DMS153 (cell line): ENCODE data around the gene PLEKHN1.

ENCODE experiments used
- DNase-seq: peaks from one replicate; lab custom pipeline; 2025; lab: John Stamatoyannopoulos, UW

Gene PLEKHN1

DNA sequence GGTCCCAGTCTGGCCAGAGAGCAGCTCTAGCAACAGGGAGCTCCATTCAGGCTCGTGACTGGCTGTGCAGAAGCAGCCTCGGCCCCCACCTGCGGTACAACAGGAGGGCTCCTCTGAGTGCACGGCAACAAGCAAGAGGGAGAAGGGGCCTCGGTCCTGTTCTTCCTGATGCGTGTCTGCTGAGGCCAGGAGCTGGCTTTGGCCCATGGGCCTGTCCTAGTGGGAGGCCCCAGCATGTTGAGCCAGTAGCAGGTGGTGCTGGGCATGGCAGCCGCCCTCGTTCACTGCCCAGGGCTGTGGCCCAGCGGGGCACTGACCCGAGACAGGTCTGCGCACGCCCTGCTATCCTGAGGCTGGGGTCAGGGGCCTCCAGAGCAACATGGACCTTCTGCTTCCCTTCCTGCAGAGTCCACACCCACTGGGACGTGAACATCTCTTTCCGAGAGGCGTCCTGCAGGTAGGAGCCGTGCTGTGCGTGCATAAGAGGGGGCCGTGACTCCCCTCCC lies 35.6 kb upstream of the PLEKHN1 start:
- DNase-seq = no peak

DNA sequence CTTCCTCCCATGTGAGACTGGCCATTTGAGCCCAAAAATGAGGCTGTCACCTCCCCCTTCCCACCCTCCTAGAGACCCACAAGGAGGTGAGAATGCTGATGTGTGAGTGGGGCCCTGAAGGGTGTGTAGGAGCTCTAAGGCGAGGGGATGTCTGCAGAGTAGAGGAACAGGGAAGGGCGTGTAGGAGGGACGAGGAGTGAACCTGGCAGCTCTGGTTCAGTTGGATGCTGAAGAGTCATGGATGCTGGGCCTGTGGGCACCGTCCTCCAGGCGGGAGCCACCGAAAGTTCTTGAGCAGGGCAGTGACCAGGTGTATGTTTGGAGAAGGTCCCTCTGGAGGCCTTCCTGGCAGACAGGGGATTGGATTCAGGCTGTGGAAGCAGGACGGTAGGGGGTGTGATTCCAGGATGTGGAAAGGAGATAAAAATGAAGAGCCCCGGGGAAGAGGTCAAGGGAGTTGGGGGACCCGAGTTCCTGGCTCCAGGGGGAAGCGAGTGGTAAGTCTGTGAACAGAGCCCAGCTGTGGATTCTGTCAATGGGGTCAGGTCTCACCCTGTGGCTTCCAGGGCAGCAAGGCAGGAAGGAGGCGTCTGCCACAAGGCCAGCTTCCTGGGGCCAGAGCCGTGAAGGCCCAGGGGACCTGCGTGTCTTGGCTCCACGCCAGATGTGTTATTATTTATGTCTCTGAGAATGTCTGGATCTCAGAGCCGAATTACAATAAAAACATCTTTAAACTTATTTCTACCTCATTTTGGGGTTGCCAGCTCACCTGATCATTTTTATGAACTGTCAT lies 34.7 kb upstream of the PLEKHN1 start:
- no peak for DNase-seq

DNA sequence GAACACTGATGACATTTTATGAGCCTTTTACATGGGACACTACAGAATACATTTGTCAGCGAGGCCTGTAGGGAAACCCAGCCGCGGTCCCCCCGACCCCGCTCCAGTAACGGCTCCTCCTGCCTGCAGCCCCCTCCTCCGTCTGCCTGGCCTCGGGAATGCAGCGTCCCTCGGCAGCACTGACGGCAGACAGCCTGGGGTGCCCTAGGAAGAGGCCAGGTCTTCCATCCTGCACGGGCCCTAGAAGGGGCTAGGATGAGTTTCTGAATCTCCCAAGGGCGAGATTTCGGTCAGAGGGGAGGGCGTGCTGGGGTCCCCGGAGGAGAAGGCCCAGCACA lies 34.1 kb upstream of the PLEKHN1 start:
- DNase-seq = no peak

DNA sequence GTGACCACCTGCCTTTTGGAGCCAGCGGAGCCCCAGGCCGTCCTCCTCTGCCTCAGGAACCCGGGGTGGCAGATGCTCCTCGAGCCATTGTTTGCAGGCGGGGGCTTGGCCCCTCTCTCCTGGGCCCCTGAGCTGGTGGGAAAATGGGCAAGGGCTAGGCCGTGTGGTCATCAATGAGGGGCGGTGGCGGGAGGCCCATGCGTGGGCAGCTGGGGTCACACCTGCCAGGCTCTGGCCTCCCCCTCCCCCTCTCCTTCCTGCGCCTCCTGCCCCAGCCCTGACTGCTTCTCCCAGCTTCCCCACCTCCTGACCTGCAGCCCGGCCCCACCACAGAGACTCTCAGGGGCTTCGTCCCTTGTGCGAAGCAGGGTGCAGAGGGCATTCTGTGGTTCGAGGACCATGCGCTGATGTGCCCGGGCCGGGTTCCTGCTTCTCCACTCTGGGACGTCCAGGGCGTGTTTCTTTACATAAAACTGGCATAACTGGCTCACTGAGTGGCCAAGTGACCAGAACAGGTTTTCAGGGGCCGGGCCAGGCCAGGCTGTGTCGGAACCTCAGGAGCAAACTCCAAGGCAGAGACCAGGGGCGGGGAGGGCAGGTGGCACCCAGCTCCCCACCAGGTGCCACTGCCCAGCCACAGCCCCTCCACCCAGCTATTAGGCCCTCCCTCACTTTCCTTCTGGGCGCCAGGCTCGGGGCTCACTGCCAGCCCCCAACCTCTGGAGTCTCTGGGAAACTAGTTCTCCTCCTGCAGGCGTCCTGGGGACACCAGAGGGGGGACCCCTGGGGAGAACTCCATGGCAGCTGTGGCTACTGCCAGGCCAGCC lies 33.3 kb upstream of the PLEKHN1 start:
- no peak for DNase-seq

DNA sequence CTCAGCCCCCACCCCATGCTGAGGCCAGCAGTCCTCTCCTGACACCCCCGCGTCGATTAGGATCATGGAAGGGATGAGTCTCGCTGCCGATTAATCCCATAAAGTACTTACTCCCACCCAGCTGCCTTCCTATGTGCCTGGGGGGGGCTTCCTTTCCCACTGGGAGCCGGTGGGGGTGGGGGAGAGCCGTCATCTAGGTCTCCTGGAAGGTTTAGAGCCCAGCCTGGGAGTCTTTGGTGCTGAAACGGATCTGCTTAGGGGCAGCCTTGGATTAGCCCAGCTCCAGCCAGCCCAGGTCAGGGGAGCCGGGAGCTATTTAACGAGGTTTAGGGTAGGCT lies 32.7 kb upstream of the PLEKHN1 start:
- no peak for DNase-seq

DNA sequence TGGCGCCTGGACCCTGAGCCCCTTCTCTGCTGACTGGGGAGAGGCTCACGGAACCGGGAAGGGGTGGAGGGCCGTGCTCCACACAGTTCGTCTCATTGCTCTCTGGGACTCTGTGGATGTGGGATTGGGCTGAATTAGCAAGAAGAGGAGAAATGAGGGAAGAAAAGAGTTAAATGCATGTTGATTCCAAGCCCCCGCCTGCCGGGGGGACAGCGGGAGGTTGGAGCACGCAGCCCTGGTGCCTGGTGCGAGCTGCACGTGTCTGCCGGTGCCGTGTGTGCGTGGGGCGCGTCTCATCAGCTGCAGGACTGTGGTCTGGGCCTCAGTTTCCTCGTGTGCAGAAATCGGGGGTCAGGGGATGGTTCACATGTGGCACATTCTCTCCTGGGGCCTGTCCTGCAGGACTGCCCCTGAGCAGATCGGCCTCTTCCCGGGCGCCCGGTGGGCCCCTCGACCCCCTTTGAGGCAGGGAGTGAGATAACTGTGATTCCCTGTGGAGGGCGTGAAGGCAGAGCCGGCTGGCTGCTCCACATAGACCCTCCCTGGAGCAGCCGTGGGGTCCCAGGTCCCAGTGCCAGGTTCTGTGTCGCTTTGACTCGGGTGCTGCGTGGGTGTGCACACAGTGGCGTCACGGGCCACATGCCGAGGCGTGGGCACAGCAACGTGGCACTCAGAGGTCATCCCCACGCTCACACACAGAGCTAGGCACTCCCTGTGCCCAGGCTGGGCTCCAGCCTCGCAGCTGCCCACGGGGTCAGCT lies 31.1 kb upstream of the PLEKHN1 start:
- no peak for DNase-seq

DNA sequence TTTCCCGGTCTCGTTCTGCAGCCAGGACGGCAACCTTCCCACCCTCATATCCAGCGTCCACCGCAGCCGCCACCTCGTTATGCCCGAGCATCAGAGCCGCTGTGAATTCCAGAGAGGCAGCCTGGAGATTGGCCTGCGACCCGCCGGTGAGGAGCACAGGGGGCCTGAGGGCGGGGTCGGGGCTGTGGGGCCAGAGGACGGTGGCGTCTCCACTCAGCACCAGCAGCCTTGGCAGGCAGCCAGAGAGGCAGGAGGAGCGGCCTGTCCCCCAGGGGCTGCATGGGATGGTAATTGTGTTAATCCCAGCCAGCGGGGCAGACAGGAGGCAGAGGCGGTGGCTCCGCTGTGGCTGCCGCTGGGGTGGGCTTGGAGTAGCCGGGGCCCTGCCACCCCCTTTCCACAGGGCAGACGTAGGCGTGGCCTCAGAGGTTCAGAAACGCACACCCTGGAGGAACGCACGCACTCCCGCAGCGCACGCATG lies 30.5 kb upstream of the PLEKHN1 start:
- peak; percentile 37 for DNase-seq

DNA sequence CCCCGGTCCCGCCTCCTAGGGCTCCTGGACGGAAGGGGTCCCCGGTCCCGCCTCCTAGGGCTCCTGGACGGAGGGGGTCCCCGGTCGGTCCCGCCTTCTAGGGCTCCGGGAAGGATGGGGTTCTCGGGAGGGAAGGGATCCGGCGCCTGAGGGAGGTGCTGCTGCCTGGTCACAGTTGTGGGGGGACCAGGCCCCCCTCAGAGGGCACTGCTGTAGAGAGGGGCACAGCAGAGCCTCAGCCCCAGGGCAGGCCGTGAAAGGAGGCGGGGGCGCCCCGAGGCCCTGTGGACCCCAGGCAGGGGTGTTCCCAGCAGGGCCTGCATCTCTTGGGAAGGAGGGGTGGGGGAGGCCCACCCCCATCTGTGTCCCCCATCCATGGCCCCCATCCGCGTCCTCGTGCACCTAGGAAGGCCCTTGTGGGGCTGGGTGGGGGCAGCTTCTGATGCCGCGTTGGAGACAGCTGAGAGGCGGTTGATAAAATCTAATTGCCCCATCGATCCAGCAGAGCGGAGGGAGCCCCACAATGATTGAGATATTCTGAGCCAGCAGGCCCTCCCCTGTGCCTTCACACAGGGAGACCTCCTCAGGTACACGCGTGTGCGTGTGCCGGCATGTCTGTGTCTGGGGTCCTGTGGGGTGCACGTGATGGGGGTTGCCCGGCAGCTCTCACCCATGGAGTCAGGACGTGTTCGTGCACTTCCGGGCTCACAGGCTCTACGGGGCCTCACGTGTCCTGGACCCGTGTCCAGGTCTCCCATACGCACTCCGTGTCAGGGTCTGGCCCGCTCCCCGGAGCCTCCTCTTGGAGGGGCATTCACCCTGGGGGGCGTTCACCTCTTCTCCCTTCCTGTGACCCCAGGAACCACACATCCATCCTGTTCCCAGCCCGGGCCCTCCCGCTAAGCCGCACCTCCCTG lies 29.7 kb upstream of the PLEKHN1 start:
- no peak for DNase-seq

DNA sequence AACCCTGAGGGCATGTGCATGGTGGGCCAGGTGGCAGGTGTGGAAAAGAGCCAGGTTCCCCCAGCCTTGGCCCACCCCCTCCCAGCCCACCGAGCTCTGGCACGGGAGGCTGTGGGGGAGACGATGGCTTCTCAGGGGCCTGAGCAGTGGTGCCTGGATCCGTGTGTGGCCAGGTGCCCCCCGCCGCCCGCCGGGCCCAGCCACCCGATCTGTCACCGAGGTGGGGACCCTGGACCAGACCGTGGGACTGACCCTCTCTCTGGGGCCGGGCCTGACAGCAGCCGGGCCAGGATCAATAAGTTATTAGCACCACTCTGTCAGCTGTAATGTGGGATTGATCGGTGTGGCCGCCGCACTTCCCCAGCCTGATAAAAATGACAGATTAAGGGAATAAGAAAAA lies 28.8 kb upstream of the PLEKHN1 start:
- no peak for DNase-seq

DNA sequence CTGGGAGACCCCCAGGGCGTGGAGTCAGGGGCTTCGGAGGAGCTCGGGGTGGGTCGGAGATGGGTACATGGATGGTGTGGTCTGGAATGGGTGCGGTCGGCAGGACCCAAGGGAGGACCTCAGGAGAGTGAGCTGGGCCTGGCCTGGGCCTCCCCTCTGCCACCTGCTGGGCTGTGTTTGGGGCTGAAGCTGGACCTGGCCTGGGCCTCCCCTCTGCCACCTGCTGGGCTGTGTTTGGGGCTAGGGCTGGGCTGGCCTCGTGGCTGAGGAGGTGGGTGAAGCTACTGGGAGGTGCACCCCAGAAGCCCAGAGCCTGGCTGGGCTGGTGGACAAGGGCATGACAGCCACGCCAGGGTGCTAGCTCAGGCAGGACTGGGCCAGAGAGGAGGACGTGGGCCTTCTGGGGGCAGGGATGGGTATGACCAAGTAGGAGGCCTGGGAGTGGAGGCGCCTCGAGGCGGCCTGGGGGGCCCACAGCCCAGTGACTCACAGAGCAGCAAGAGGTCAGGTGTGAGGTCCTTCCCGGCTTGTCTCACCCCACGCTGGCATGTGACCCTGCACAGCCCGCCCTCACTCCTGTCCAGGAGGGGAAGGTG lies 28.1 kb upstream of the PLEKHN1 start:
- no peak for DNase-seq

DNA sequence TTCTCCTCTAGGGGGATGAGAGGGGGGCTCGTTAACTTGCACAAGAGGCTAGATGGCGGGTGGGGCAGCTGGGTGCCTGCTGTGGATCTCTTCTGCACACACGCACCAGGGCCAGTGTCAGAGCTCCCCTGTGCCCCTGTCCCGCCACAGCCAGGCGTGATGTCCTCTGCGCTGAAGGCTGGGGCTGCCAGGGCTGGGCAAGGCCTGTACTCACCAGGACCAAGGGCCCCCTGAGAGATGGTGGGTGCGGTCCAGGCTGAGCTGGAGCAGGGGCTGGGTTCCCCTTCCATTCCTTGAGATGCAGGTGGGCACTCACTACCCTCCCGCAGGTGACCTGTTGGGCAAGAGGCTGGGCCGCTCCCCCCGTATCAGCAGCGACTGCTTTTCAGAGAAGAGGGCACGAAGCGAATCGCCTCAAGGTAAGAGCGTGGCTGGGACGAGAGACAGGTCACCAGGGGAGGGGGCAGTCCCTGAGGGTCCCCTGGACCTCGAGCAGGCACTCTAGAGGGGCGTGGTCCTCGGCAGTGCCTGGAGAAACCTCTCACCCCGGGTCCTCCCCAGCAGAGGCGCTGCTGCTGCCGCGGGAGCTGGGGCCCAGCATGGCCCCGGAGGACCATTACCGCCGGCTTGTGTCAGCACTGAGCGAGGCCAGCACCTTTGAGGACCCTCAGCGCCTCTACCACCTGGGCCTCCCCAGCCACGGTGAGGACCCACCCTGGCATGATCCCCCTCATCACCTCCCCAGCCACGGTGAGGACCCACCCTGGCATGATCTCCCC lies 27.4 kb upstream of the PLEKHN1 start:
- no peak for DNase-seq

DNA sequence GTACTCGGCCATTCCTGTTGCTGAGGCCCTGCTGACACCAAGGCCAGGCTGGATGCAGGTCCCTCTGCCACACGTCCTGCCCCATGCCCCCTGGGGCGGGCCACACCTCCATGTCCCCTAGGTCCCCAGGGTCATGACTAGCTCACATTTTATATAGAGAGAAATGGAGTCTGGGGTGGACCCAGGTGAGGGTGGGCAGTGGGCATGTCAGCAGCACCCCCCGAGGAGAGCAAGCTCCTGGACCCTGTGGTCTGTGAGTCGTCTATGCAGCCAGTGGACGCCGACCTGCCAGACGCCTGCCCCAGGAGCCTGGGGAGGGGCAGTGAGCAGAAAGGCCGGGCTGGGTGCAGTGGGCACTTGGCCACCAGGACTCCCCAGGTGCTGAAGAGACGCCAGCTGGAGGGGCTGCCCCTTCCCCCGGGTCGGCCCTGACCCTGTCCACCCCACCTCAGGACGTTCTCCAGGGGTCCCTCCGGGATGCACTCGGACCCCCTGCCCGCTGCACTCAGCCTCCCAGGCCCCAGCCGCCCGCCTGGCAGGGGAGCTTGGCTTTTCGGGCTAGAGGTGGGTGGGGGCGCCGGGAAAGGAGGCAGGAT lies 26.7 kb upstream of the PLEKHN1 start:
- no peak for DNase-seq

DNA sequence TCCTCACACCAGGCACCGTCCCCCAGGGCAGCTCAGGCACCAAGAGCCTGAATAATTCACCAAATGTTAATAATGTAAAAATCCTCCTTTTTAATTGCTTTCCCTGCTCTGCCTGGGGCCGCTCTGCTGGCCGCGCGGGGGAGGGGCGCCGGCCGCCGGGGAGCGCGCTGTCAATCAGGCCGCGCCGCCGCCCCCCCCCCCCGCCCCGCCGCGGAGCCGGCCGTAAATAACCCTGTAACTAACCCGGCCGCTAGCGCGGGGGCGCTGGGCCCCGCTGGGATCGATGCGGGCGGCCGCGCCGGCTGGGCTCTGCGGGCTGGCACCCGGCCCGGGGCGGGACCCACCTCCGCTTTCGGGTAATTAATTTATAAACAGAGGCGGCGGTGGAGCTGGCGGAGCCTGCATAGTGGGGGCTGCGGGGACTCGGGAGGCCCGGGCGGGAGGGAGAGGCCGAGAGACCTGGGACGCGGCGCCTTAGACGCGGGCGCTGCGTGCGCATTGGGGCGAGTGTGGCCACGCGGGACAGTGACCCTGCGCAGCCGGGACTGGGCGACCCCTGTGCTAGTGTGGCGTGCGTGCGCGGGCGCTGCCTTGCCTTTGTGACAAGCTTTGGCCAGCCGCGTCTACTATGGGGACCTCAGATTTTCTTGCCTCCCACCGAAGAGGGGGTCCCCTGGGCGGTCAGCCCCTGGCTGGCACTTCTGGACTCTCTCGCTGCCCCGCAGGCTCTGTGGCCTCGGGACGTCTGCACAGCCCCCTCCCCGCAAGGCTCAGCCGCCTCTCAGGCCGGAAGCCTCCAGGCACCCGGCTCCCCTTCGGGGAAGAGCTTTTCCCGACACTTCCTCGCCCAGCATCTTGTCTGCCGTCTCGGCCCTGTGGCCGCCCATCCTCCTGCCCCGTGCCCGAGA lies 25.9 kb upstream of the PLEKHN1 start:
- peak; percentile 59 for DNase-seq

DNA sequence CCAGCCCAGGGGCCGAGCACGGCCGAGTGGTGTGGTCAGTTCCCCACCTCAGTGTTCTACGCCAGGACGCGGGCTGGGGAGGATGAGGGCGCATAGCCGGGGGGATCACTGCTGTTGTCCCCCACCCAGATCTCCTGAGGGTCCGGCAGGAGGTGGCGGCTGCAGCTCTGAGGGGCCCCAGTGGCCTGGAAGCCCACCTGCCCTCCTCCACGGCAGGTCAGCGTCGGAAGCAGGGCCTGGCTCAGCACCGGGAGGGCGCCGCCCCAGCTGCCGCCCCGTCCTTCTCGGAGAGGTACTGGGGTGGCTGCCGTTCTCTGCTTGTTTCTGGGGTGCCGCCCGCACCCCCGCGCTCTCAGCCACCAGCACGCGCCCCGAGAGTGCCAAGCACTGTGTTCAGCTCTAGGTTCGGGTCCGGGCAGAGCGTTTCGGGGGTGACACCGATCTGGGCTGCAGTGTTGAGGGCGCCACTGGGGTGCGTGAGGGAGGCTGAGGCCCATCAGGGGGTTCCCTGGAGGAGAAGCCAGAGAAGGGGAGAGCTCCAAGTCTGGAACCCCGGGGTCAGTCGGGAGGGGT lies 25.2 kb upstream of the PLEKHN1 start:
- no peak for DNase-seq

DNA sequence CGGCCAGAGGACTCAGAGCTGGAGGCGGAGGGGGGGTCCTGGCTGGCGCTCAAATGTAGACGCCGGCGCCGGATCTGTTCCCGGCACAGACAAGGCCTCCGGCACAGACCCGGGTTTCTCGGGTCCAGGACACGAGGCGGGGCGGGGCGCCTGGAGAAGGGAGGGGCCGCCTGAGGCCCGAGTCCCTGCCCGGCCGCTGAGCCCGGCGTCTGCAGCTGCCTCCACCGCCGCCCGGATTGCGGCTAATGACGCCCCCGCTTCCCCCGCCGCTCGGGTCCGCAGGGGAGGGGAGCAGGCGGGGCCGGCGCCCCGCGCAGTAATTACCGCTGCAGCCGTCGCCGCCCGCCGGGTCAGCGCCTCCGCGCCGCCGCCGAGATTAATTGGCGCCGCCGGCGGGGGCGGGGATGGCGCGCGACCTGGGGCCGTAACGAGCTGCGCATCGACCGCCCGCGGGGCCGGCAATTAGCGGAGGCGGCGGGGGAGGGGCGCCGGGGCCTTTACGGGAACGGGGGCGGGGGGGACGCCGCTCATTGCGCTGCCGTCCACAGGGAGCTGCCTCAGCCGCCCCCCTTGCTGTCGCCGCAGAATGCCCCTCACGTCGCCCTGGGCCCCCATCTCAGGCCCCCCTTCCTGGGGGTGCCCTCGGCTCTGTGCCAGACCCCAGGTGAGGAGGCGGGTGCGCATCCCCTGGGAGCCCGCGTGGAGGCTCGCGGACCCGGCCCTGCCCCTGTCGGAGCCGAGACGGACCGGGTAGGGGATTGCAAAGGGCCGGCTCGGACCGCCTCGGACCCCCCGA lies 24.5 kb upstream of the PLEKHN1 start:
- peak; percentile 77 for DNase-seq

DNA sequence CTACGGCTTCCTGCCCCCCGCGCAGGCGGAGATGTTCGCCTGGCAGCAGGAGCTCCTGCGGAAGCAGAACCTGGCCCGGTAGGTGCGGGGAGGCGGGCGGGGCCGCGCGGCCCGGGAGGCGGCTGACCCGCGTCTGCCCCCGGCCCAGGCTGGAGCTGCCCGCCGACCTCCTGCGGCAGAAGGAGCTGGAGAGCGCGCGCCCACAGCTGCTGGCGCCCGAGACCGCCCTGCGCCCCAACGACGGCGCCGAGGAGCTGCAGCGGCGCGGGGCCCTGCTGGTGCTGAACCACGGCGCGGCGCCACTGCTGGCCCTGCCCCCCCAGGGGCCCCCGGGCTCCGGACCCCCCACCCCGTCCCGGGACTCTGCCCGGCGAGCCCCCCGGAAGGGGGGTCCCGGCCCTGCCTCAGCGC lies 23.9 kb upstream of the PLEKHN1 start:
- DNase-seq = no peak

DNA sequence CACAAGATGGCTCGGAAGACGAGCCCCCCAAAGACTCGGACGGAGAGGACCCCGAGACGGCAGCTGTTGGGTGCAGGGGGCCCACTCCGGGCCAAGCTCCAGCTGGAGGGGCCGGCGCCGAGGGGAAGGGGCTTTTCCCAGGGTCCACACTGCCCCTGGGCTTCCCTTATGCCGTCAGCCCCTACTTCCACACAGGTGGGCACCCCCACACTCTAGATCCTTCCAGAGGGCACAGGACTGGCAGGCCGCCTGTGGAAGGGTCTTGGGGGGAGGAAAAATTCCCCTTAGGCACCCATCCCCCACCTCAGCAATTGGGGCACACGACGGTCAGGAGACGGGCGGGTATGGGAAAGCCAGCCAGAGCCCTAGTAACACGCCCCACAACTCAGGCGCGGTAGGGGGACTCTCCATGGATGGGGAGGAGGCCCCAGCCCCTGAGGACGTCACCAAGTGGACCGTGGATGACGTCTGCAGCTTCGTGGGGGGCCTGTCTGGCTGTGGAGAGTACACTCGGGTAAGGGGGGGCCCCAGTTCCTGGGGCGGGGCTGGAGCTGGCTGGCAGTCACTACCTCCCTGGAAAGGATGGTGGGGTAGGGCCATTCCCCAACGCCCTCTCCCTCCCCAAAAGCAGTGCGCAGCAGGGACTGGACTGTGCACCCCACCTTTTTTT lies 23.3 kb upstream of the PLEKHN1 start:
- DNase-seq = no peak
